HG03159 (cell line): ENCODE data around the gene SFT2D1.
"Not testable (repeated sequence)": the region's sequence is repeated elsewhere in the genome, so short reads cannot be mapped to it uniquely, and the experiment has no call there.

Experiments used
- ATAC-seq: cut with Tn5 transposase; IDR thresholded peaks from one replicate; pipeline ENCODE4 v1.9.1; 2021; ENCODE audit warnings: mild to moderate bottlenecking, moderate library complexity; ENCODE audit not compliant: unreplicated experiment

The SFT2D1 gene

DNA sequence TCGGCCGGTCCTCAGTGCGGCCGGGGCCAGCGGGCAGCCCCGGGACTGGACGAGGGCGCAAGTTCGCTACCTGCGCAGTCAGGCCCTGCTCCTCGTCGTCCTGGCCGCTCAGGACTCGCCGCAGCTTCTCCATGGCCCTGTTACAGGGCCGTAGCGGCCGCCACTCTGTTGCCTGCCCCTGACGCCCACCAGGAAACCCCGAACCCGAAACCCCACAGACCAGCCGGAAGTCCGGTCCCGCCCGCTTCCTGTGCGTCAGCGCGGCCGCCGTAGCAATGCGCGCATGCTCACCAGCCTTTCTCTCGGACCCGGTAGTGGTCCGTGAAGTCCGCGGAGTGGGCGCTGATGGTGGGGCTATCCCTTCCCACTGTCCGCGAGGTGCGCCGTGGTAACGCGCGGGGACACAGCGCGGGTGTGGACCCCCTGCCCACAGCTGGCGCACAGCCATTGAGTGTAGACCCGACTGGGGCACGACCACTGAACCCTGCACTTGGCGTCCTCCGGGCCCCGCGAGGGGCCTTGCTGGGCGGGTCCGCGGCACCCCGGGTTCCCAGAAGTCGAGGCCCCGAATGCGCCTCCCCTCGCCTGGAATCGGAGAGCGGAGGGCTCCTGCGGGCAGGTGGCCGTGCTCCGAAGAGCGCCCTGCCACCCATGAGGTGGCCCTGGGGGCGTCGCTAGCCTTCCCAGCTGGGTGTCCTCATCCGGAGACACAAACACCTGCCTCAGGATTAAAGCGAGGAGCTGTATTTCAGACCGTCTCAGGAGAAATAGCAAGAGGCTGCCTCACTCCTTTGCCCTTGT, at the start of gene SFT2D1:
Gene SFT2D1 (minus strand): TSS at position 197 of the 801 bp plus-strand sequence. CDS start 64 bp downstream, at position 133.
- ATAC-seq: peak; percentile 93

- no peak for ATAC-seq
These were observed 46.8 kb upstream of the SFT2D1 start for GRCh38 chr6:166389119-166389518.

DNA sequence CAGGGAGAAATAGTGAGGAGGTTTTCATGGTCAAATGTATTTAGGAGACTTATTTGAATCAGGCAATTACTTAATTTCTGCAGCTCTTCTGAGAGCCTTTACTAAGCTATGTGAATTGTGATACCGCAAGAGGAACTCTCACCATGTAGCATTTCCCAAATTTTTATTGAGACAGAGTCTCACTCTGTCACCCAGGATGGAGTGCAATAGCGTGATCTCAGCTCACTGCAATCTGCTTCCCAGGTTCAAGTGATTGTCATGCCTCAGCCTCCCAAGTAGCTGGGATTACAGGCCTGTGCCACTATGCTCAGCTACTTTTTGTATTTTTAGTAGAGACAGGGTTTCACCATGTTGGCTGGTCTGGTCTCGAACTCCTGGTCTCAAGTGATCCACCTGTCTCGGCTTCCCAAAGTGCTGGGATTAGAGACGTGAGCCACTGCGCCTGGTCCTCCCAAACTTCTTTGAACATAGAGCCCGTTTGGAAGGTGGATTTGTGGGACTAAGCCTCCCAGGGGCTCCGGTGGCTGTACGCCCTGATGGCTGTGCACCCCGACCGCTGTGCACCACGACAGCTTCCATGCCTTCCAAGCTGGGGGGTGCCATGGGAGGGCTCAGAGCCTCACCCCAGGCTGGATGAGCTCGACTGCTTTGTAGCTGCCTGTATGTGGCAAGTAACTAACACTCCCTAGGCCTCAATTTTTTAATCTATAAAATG, 46.1 kb upstream of the SFT2D1 start:
- ATAC-seq: no peak

- ATAC-seq: no peak
These were observed 45.4 kb upstream of the SFT2D1 start for GRCh38 chr6:166387642-166388289.

DNA sequence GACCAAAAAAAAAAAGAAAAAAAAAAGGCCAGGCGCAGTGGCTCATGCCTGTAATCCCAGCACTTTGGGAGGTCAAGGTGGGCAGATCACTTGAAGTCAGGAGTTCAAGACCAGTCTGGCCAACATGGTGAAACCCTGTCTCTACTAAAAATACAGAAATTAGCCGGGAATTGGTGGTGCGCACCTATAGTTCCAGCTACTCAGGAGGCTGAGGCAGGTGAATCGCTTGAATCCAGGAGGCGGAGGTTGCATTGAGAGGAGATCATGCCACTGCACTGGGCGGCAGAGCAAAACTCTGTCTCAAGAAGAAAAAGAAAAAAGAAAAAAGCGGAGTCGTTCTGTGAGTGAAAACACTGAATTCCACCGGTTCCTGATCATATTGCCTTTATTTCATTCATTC, 44.8 kb upstream of the SFT2D1 start:
- not testable (repeated sequence) for ATAC-seq

DNA sequence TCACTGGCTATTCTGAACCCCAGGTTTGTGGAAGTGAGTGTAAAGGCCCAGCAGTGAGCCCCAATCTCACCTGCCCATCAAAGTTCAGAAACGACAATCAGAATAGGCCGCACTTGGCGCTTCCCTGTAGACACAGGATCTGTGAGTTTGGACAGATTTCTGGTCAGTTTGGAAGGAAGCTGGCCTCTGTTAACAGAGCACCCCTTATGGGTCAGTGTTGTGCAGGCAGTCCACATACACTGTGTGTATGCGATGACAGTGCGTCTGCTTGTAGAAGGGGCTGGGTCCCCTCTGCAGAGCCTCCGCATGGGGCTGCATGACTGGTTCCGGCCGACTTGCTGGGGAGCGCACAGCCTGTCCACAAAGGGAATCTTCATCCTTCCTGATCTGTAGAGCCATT, 43.8 kb upstream of the SFT2D1 start:
- ATAC-seq: no peak

- peak; percentile 1 for ATAC-seq
These were observed 41.5 kb upstream of the SFT2D1 start for GRCh38 chr6:166383802-166384363.

- ATAC-seq: peak; percentile 88
These were observed 40.8 kb upstream of the SFT2D1 start, which contains the start of gene MPC1 for GRCh38 chr6:166382933-166383801. MPC1 (minus strand) TSS chr6:166382940; CDS start chr6:166382876, 64 bp downstream.

DNA sequence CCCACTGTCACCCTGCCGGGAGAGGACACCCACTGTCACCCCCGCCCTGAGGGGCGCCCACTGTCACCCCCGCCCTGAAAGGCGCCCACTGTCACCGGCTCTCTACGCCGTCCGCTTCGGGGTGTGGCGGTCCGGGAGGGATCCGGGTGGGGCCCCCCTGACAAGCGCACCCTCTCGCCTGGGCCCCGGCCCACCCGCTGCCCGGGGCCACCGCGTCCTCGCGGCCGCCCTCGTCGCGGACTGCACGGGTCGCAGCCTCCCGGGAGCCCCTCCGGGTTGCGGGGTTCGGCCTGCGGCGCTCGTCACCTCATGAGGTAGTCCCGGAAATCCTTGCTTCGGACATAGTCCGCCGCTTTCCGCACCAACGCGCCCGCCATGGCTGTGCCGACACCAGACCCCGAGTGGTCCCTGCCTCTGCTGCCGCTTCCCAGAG, 40.2 kb upstream of the SFT2D1 start:
- ATAC-seq: peak; percentile 8

- ATAC-seq: peak; percentile 51
These were observed 39.6 kb upstream of the SFT2D1 start for GRCh38 chr6:166381733-166382499.

DNA sequence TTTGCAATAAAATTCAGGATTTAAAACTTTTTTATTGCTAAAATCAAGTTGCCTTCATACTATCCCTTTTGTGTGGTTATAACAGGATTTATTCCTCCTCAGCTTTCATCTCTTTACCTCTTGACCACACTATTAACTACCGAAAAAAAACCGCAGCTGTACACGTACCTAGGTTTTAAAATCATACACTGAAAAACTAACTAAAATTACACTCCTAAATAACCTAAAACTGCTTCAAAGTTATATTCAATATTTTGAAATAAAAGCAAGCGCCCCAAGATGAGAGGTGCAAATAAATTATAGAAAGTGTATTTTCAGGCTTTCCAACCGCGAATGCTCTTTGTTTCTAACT, 39.0 kb upstream of the SFT2D1 start:
- ATAC-seq: no peak

DNA sequence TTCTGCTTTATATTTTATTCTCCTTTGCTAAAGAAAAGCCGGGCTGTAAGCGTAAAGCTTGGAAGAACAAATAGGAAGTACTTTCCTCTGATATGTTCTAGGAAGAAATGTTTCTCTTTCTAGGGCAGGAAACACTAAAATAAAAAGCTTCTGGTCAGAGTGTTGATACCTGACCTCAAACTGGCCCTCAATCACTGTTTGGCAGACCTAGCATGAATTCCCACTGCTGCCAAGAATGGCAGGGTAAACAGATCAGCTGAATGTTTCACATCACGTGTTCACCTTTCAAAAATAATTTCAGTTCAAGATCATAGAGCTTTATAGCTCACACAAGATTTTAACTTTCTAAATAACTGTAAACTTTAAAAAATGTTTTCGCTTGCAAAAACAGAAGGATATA, 37.5 kb upstream of the SFT2D1 start:
- ATAC-seq: no peak

DNA sequence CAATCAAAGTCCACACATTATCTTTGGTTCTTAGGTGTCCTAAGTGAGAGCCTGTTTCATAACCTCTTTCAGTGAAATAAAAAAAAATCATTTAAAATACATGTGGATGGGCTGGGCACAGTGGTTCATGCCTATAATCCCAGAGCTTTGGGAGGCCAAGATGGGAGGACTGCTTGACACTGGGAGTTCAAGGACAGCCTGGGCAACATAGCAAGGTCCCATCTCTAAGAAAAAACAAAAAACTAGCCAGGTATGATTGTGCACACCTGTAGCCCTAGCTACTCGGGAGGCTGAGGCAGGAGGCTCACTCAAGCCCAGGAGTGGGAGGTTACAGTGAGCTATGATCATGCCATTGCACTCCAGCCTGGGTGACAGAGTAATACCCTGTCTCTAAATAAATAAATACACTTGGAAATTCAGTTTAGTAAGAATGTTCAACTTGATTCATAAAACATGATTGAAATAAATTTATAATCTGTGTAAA, 36.8 kb upstream of the SFT2D1 start:
- no peak for ATAC-seq

- no peak for ATAC-seq
These were observed 35.4 kb upstream of the SFT2D1 start for GRCh38 chr6:166377721-166378120.

DNA sequence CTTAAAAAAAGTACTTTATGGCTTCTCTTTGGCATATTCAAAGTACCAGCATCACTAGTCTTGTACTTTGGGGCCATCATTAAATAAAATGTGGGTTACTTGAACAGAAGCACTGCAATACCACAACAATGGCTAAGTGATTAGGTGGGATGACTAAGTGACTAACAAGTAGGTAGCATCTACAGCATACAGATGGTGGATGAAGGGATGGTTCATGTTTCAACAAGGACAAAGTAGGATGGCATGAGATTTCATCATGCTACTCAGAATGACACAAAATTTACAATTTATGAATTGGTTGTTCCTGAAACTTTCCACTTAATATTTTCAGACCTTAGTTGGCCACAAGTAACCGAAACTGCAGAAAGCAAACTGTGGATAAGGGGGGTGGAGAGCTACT, 32.7 kb upstream of the SFT2D1 start:
- no peak for ATAC-seq

DNA sequence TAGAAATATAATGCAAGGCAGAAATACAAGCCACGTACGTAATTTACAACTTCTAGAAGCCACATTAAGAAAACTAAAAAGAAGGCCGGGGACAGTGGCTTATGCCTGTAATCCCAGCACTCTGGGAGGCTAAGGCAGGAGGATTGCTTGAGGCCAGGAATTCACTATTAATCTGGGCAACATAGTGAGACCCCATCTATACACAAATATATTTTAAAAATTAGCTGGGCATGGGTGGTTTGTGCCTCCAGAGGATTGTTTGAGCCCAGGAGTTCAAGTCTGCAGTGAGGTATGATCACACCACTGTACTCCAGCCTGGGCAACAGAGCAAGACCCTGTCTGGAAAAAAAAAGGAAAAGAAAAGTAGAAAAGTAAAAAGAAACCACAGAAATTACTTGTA, 28.1 kb upstream of the SFT2D1 start:
- ATAC-seq: no peak

DNA sequence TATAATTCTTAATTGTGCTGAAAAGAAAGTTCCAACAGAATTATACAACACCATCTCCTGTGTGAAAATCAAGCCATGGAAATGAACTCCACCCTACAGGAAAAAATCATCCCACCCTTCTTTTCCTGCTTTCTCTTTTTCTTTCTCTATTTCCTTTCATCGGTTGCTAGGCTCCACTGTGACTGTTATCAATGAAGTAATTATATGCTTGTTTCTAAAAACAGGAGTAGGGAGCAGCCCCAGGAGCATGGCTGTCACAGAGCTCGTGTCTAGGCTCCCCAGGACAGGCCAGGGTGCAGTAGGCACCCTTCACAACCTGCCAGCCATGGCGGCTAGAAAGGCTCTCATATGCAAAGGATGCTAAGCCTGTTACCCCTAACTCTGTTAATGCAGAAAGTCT, 27.4 kb upstream of the SFT2D1 start:
- ATAC-seq: no peak

DNA sequence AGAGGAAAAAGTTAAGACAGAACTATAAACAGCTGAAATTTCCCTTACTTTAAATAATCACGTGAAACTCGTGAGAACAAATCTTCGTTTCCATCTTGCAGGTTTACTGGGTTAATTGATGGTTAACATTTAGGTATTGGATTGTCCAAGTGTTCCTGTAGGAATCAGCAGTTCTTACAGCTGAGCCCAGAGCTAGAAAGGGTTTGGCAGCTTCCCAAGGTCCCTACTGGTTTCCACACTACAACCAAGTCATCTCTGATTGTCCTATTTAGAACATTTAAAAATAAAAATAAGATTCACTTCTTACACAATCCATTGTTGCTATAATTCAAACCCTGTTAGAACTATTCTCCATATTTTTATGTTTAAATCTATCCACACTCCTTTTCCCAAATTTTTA, 24.6 kb upstream of the SFT2D1 start:
- no peak for ATAC-seq

- no peak for ATAC-seq
These were observed 23.5 kb upstream of the SFT2D1 start for GRCh38 chr6:166365806-166366205.

DNA sequence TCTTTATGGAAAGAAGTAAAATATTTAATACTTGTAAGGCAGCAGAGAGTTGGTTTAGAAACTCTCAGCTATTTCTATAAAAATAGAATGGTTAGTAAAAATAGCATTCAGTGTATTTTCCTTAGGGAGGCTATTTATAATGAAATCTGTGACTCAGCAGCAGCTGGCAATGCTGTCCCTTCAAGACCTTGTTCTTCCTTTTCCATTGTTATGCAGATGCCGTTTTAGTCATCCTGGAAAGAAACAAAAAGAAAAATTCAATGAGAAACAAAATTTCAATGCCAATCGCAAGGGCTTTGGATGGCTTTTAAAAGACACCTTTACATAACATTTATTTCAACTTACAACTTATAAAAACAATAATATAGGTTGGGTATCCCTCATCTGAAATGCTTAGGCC, 22.9 kb upstream of the SFT2D1 start:
- no peak for ATAC-seq
